Hepatocyte (in vitro differentiated cells): ENCODE data around the gene ALPP.

Source experiments
- CTCF ChIP-seq: fragments of 200-600 bp; sonication (generic); IDR thresholded peaks from 2 replicates; pipeline ENCODE4 v1.5.1; 2016; ENCODE audit warnings: antibody characterized with exemption, mild to moderate bottlenecking; ENCODE audit not compliant: poor library complexity
- EZH2 ChIP-seq: fragments of 200-600 bp; sonication (generic); IDR thresholded peaks from 2 replicates; pipeline ENCODE4 v1.6.1; 2016; ENCODE audit warnings: antibody characterized with exemption, mild to moderate bottlenecking, borderline replicate concordance

DNA sequence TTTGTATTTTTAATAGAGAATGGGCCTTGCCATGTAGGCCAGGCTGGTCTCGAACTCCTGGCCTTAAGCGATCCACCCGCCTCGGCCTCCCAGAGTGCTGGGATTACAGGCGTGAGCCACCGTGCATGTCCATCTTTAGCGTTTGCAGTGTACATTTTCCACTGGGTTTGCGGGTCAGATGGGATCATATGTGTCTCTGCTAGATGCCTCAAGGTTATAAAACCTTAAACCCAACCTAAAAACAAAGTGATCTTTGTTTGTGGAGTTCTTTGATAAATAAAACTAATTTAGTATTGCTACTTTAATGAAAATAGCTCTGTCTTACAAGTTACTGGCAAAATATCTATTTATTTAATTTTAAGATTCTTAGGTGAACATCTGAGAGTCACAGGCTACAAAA lies 15.0 kb downstream of the ALPP start:
- no peak for TF ChIP-seq CTCF
- no peak for TF ChIP-seq EZH2
